Endothelial cell of umbilical vein (primary cell): ENCODE data around the gene ELMO1. TPM values are rescaled to one million over a fixed set of nuclear protein-coding genes. Genes with fewer than 3 reads are reported as not detected.

Source experiments
- BruUV-seq: library from RNA; stranded (reverse); fragments of 400-500 nt; replicated peaks from 2 replicates; lab custom pipeline; 2021; lab: Mats Ljungman, UMichigan
- CTCF ChIA-PET: fragments of 300-600, 350-600 bp; sonication (Branson Sonifier 250); formaldehyde crosslinking; loops from one replicate; lab custom pipeline; 2021; ENCODE audit warnings: antibody characterized with exemption, inconsistent platforms; lab: Charles Lee
- POLR2A ChIA-PET: fragments of 300-600, 350-600 bp; sonication (Branson Sonifier 250); formaldehyde crosslinking; loops from one replicate; lab custom pipeline; 2021; ENCODE audit warnings: antibody characterized with exemption, inconsistent platforms; lab: Charles Lee
- DNase-seq: peaks from one replicate; pipeline ENCODE4 v3.0.0-alpha.2; 2011; ENCODE audit warnings: low read depth, low spot score
- FAIRE-seq: peaks from 2 replicates; lab custom pipeline; 2011; peaks lifted over from hg19 to GRCh38; lab: Jason Lieb, UNC
- H2AFZ ChIP-seq: 2 replicates; pipeline ENCODE4 v1.6.0; 2012; ENCODE audit warnings: low read depth, low read length, control low read depth, inconsistent platforms
- H3K27ac ChIP-seq: 2 replicates; pipeline ENCODE4 v1.5.1; 2011; ENCODE audit warnings: low read depth, mild to moderate bottlenecking, control low read depth, low read length, moderate library complexity; ENCODE audit not compliant: insufficient read depth
- H3K27me3 ChIP-seq, 2 experiments: 2 replicates each; pipeline versions ENCODE4 v1.6.0 to v1.6.1; 2011; ENCODE audit warnings: low read length in 2 of 2, mixed read lengths in 1 of 2; ENCODE audit not compliant: control insufficient read depth in 2 of 2, insufficient read depth in 2 of 2
- H3K36me3 ChIP-seq, 2 experiments: 2 replicates in 1 of 2; 3 replicates in 1 of 2; pipeline ENCODE4 v1.5.1; 2011; ENCODE audit warnings: low read length in 2 of 2, mild to moderate bottlenecking in 1 of 2, moderate library complexity in 1 of 2; ENCODE audit not compliant: control insufficient read depth in 2 of 2, insufficient read depth in 2 of 2; ENCODE audit errors: extremely low read depth in 1 of 2
- H3K4me1 ChIP-seq: 3 replicates; pipeline ENCODE4 v1.5.1; 2011; ENCODE audit warnings: mild to moderate bottlenecking, low read length; ENCODE audit not compliant: control insufficient read depth, insufficient read depth; ENCODE audit errors: extremely low read depth
- H3K4me2 ChIP-seq: 2 replicates; pipeline ENCODE4 v1.6.1; 2011; ENCODE audit warnings: low read length, control low read depth, mixed read lengths; ENCODE audit not compliant: insufficient read depth
- H3K4me3 ChIP-seq, 3 experiments: fragments of 200-600 bp in 1 of 3; sonication (generic), shearing (Covaris generic) in 1 of 3; replicated peaks in 1 of 3; 2 replicates each; pipeline ENCODE4 v1.5.1; 2011 to 2016; ENCODE audit warnings: control low read depth in 3 of 3, low read length in 3 of 3, mild to moderate bottlenecking in 2 of 3, inconsistent platforms in 1 of 3, low read depth in 1 of 3, moderate library complexity in 1 of 3; ENCODE audit not compliant: insufficient read depth in 1 of 3
- H3K79me2 ChIP-seq: 2 replicates; pipeline ENCODE4 v1.6.0; 2012; ENCODE audit warnings: low read length, inconsistent platforms; ENCODE audit not compliant: control insufficient read depth, insufficient read depth
- H3K9ac ChIP-seq: replicated peaks from 2 replicates; pipeline ENCODE3; 2011; ENCODE audit warnings: low read length, control low read depth; ENCODE audit not compliant: insufficient read depth; ENCODE audit errors: extremely low read depth
- H3K9me1 ChIP-seq: replicated peaks from 3 replicates; pipeline ENCODE4 v1.6.0; 2011; ENCODE audit warnings: mild to moderate bottlenecking, low read length; ENCODE audit not compliant: control insufficient read depth, insufficient read depth; ENCODE audit errors: extremely low read depth
- H3K9me3 ChIP-seq: replicated peaks from 2 replicates; pipeline ENCODE4 v1.5.1; 2012; ENCODE audit warnings: low read length, inconsistent platforms; ENCODE audit not compliant: control insufficient read depth, insufficient read depth
- H4K20me1 ChIP-seq: replicated peaks from 2 replicates; pipeline ENCODE3; 2011; ENCODE audit warnings: mild to moderate bottlenecking, low read length; ENCODE audit not compliant: control insufficient read depth, insufficient read depth; ENCODE audit errors: extremely low read depth
- EZH2 ChIP-seq: IDR thresholded peaks from 2 replicates; pipeline ENCODE4 v1.6.1; 2012; ENCODE audit warnings: borderline replicate concordance, low read depth, mild to moderate bottlenecking, moderate library complexity, low read length, inconsistent platforms; ENCODE audit not compliant: severe bottlenecking
- FOS ChIP-seq: IDR thresholded peaks from 2 replicates; pipeline ENCODE4 v1.6.1; 2011; ENCODE audit warnings: mild to moderate bottlenecking, low read length, moderate library complexity, borderline replicate concordance; ENCODE audit not compliant: insufficient read depth
- GATA2 ChIP-seq: IDR thresholded peaks from 2 replicates; pipeline ENCODE4 v1.7.0; 2011; ENCODE audit warnings: low read depth, mild to moderate bottlenecking, moderate library complexity, mixed read lengths, low read length; ENCODE audit not compliant: insufficient read length, insufficient read depth
- MAX ChIP-seq: IDR thresholded peaks from 2 replicates; pipeline ENCODE4 v1.6.1; 2011; ENCODE audit not compliant: insufficient read depth, insufficient read length
- MYC ChIP-seq: IDR thresholded peaks from one replicate; pipeline ENCODE4 v1.6.1; 2011; ENCODE audit warnings: mild to moderate bottlenecking, low read depth, low read length
- POLR2AphosphoS5 ChIP-seq: IDR thresholded peaks from 2 replicates; pipeline ENCODE4 v1.6.1; 2012; ENCODE audit warnings: low read depth, mild to moderate bottlenecking, control low read depth, low read length, moderate library complexity; ENCODE audit not compliant: insufficient read depth
- dilution Hi-C: fragments of 300-500 bp; cut with MboI; formaldehyde crosslinking; loops from one replicate; pipeline ENCODE4 v1.15.0; 2019; ENCODE audit warnings: low sequenced_read_pairs; ENCODE audit not compliant: extremely low pct_ligation_motif_present
- intact Hi-C: fragments of 100-400 bp; cut with micrococcal nuclease; formaldehyde crosslinking; loops from one replicate; pipeline ENCODE4 v1.10.0; 2022
- polyA plus RNA-seq, 4 experiments: library from polyadenylated mRNA; depleted of rRNA in 3 of 4; stranded (reverse) in 3 of 4; unstranded in 1 of 4; fragments of >200 nt; gene quantifications; 2 replicates each; pipeline versions ENCODE4 v1.2.1 to v1.2.3, GENCODE V29; 2011 to 2012; ENCODE audit warnings: missing spikeins in 1 of 4
- total RNA-seq: library from RNA; stranded (reverse); gene quantifications from 2 replicates; pipeline ENCODE4 v1.2.3, GENCODE V29; 2021
- TF ChIP-seq, protein P1 (sequence below), 2 donors: IDR thresholded peaks; 1 replicate in 1 of 2; 2 replicates in 1 of 2; pipeline ENCODE4 v1.5.1; 2011; ENCODE audit warnings: low read length in 2 of 2, mild to moderate bottlenecking in 2 of 2, moderate library complexity in 2 of 2, control low read depth in 1 of 2, inconsistent platforms in 1 of 2, low read depth in 1 of 2; ENCODE audit not compliant: insufficient read depth in 1 of 2; ENCODE audit errors: extremely low read depth in 1 of 2

Gene ELMO1
- total and polyA plus RNA-seq, 2 donors (not counting 3 experiments of a cell fraction or from before 2014, with no cell fraction given) = 17.0 to 30.6 TPM

GRCh38 chr7:36827726-36828703, 620.6 kb downstream of the ELMO1 start:
- Histone ChIP-seq H2AFZ (no peak overlapping the region), H3K36me3 (no peaks in the 10 kb centered on the region), H3K9me3 (no peaks in the 10 kb centered on the region), H3K4me3 (no peak overlapping the region), H3K9me1 (no peaks in the 10 kb centered on the region), H3K9ac (no peak overlapping the region), H3K4me1 (no peaks in the 10 kb centered on the region), H3K79me2 (no peaks in the 10 kb centered on the region), H3K27me3 (no peaks in the 10 kb centered on the region), H3K27ac (no peak overlapping the region), H4K20me1 (no peaks in the 10 kb centered on the region), H3K4me2 (no peak overlapping the region)
- BruUV-seq = no TSS peak
- dilution Hi-C loops = no loop called here
- intact Hi-C loops = no loop called here
- CTCF ChIA-PET = no interaction called here
- DNase-seq (no peak), FAIRE-seq (no peak)
- POLR2A ChIA-PET = no interaction called here
- TF ChIP-seq GATA2 (no peak), MAX (no peak), POLR2AphosphoS5 (no peak), EZH2 (no peak)

DNA sequence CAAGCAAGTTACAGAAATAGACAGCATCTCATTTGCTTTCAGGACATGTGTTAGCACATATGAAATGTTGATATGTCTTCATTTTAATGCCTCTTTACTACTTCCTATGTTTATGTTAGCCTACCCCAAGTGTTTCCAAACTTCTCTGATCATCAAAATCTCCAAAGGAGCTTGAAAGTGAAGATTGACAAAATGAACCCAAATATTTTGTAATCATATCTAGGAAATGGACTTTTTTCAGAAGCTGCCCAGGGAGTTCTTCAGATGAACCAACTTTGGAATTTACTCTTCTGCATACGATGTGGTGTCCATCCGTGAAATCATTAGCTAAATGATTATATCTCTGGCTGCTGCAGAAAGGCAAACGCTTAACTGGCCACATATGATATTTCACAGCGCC, 623.2 kb downstream of the ELMO1 start:
- no TSS peak for BruUV-seq

More for the DNA sequence above, 623.2 kb downstream of the ELMO1 start:
- POLR2A ChIA-PET = no interaction called here
- Histone ChIP-seq H3K27me3 (no peaks in the 10 kb centered on the region), H2AFZ (no peak overlapping the region), H4K20me1 (no peaks in the 10 kb centered on the region), H3K9me1 (no peaks in the 10 kb centered on the region), H3K4me2 (no peak overlapping the region), H3K36me3 (no peaks in the 10 kb centered on the region), H3K4me1 (no peaks in the 10 kb centered on the region), H3K79me2 (no peaks in the 10 kb centered on the region), H3K9me3 (no peaks in the 10 kb centered on the region), H3K4me3 (no peak overlapping the region), H3K27ac (no peak overlapping the region), H3K9ac (no peak overlapping the region)
- intact Hi-C loops (no loop called here), dilution Hi-C loops (no loop called here)
- no peak for DNase-seq
- CTCF ChIA-PET = interaction anchor here (0.9 kb wide), 1 partner anchor 9 kb away, joined by 3 read pairs; no protein-coding TSS in a partner anchor
- no peak for TF ChIP-seq MYC
- TF ChIP-seq EZH2 = no peak
- TF ChIP-seq, protein P1, sequence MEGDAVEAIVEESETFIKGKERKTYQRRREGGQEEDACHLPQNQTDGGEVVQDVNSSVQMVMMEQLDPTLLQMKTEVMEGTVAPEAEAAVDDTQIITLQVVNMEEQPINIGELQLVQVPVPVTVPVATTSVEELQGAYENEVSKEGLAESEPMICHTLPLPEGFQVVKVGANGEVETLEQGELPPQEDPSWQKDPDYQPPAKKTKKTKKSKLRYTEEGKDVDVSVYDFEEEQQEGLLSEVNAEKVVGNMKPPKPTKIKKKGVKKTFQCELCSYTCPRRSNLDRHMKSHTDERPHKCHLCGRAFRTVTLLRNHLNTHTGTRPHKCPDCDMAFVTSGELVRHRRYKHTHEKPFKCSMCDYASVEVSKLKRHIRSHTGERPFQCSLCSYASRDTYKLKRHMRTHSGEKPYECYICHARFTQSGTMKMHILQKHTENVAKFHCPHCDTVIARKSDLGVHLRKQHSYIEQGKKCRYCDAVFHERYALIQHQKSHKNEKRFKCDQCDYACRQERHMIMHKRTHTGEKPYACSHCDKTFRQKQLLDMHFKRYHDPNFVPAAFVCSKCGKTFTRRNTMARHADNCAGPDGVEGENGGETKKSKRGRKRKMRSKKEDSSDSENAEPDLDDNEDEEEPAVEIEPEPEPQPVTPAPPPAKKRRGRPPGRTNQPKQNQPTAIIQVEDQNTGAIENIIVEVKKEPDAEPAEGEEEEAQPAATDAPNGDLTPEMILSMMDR (IDR thresholded peaks at IDR 0.05; ENCODE audit: extremely low read depth in 1 of 2, insufficient read depth in 1 of 2, low read depth in 1 of 2, low read length in 2 of 2) = no peak
- TF ChIP-seq GATA2 = no peak
- TF ChIP-seq FOS = no peak
- no peak for FAIRE-seq
